ENCODE data around the gene PRLR. TPM values are rescaled to one million over a fixed set of nuclear protein-coding genes. Genes with fewer than 3 reads are reported as not detected.
"Not testable (repeated sequence)": the region's sequence is repeated elsewhere in the genome, so short reads cannot be mapped to it uniquely, and the experiment has no call there.

Gene PRLR
- polyA plus RNA-seq, 3 donors = 0.11 to 0.61 (median 0.25) TPM

DNA sequence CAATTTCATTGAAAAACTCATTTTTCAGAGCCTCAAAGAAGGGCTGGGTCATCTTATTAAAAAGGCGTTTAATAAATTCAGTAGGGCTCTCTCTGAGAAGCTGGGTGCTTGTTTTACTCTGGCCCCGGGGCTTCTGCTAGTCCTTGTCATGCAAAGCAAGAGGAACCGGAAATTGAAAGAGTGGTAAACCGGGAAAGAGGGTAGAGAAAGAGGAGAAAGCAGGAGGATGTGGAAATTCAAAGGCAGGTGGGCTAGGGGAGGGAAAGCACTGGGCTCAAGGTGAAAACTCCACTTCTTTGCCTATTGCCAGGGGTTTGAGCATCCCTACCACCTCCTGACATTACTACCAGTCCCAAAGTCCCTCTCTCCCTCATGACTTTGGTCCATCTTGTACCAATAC, 118.0 kb downstream of the PRLR start:
- no peak overlapping the region for H3K27ac ChIP-seq (ENCODE audit: low read depth, low read length)
- 44 to 71% (median 45%) methylated on average over 4 of the region's 4 CpGs for WGBS, 3 donors

DNA sequence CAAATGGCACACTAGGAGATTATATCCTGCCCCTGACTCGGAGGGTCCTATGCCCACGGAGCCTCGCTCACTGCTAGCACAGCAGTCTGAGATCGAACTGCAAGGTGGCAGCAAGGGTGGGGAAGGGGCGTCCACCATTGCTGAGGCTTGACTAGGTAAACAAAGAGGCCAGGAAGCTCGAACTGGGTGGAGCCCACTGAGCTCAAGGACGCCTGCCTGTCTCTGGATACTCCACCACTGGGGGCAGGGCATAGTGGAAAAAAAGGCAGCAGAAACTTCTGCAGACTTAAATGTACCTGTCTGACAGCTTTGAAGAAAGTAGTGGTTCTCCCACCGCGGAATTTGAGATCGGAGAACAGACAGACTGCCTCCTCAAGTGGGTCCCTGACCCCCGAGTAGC, 125.7 kb downstream of the PRLR start:
- WGBS, 3 donors = 81 to 82% (median 81%) methylated on average over 11 of the region's 11 CpGs

DNA sequence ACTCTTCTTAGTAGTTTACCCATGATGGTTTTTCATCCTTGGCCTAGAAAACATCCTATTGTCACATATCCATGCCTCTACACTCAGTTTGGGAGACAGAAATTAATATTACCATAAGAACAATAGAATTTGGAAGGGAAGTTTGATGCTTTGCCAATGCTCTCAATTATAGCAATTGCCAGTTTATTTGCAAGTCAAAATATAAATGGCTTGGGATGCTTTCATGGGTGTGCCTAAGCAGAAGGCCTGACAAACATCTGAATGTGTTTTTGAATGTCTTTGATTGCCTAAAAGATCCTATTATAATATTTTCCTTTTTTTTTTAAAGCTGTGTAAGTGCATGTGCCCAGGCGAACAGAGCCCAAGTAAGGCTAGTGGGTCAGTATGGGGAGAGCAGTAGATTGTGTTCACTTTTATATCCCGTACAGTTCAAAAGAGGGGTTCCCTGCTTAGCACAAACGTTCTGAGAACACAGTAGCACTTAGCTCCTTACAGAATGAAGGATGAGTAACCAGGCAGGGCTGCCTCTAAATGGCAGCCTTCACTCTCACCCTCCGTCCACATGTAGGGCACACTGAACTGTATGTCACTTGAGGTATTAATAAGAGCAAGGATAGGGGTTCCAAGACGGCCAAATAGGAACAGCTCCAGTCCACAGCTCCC, 126.5 kb downstream of the PRLR start:
- H3K27ac ChIP-seq (ENCODE audit: low read depth, low read length) = no peak overlapping the region
- WGBS, 3 donors = 79 to 92% (median 81%) methylated on average over 5 of the region's 5 CpGs

More for the DNA sequence above, 125.7 kb downstream of the PRLR start:
- H3K27ac ChIP-seq (ENCODE audit: low read depth, low read length) = not testable (repeated sequence)

- not testable (repeated sequence) for H3K27ac ChIP-seq (ENCODE audit: low read depth, low read length)
- WGBS, 3 donors = 92 to 98% (median 94%) methylated on average over 9 of the region's 9 CpGs
Measured at GRCh38 chr5:35101720-35102119, 128.6 kb downstream of the PRLR start.

- no peak overlapping the region for H3K27ac ChIP-seq (ENCODE audit: low read depth, low read length)
- 89 to 95% (median 93%) methylated on average over 4 of the region's 4 CpGs for WGBS, 3 donors
Measured at GRCh38 chr5:35101016-35101415, 129.3 kb downstream of the PRLR start.

DNA sequence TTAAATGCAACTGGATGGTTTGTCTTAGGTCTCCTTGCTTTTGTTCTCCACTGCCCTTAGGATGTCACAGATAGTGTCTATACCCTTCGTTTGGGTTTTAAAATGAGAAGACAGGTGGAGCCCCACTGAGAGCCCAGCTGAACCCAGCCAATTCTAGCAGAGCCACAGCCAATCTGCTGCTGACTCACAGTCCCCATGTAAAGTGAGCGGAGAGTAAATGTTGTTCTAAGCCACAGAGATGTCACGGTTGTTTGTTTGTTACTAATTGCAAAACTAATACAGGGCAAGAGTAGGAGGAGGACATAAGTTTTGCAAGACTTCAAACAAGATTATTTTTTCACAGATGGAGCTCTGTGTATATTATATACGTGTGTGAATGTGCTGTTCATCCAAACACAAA, 132.1 kb downstream of the PRLR start:
- no peak overlapping the region for H3K27ac ChIP-seq (ENCODE audit: low read depth, low read length)
- WGBS, 3 donors = 68 to 73% (median 70%) methylated on average over 4 of the region's 4 CpGs

DNA sequence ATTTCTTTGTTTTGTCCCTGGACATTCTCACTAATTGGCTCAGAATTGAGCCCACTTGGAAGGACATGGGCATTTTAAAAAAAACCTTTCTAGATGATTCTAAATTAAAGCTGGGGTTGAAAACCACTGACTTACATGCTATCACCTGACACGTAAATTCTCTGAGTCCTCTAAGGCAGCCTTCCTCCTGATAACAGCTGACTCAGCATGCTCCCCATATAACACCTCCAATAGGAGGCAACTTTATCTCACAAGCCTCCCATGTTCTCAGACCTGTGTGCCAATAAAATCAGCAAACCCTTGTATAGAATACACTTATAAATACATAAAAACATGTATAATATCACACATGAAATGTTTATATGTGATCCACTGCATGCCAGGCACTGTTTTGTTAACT, 133.4 kb downstream of the PRLR start:
- H3K27ac ChIP-seq (ENCODE audit: low read depth, low read length) = no peak overlapping the region
- 61 to 69% (median 66%) methylated on average over 1 of the region's 1 CpG for WGBS, 3 donors

DNA sequence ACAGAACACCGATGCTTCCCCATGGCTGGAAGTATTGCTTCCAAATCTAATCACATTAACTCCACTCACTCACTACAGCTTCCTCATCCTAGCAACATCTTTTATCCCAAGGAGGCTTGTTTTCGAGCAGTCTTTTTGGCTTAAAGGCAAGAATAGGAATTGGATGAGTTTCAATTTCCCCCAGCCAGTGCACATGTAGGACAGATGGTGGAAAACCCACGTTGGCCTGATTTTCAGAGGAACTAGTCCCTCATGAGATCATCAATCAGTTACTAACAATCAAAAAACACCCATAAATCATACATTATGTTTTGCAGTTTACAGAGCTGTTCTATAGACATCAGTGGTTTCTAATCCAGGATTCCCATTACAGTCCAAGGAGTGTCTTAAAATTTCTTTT, 134.1 kb downstream of the PRLR start:
- 34 to 44% (median 44%) methylated on average over 3 of the region's 3 CpGs for WGBS, 3 donors
- no peak overlapping the region for H3K27ac ChIP-seq (ENCODE audit: low read depth, low read length)

- no peak overlapping the region for H3K27ac ChIP-seq (ENCODE audit: low read depth, low read length)
- 63 to 87% (median 86%) methylated on average over 3 of the region's 3 CpGs for WGBS, 3 donors
Measured at GRCh38 chr5:35095366-35095765, 134.9 kb downstream of the PRLR start.

GRCh38 chr5:35094948-35095347, 135.3 kb downstream of the PRLR start:
- H3K27ac ChIP-seq (ENCODE audit: low read depth, low read length) = no peak overlapping the region
- 50 to 84% (median 83%) methylated on average over 3 of the region's 3 CpGs for WGBS, 3 donors

- WGBS, 3 donors = 77 to 96% (median 85%) methylated on average over 2 of the region's 2 CpGs
- no peak overlapping the region for H3K27ac ChIP-seq (ENCODE audit: low read depth, low read length)
Measured at GRCh38 chr5:35092703-35093102, 137.6 kb downstream of the PRLR start.

DNA sequence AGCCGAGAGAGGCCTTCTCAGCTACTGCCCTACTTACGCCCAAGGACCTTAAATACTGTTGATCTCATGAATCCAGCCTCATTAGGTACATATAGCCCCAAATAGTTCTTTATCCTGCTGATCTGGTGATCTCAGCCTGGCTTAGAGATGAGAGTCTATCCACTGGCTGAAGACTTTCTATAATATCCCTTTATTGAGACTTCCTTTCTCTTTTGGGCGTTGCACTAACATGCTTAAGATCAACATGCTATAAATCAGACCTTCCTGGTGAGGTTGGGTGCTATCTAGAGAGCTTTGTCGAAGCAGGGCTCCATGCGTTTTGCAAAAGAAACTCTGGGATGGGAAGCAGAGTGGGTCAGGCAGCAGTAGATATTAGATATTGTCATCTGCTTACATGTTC, 138.6 kb downstream of the PRLR start:
- no peak overlapping the region for H3K27ac ChIP-seq (ENCODE audit: low read depth, low read length)
- 68 to 89% (median 71%) methylated on average over 5 of the region's 5 CpGs for WGBS, 3 donors

DNA sequence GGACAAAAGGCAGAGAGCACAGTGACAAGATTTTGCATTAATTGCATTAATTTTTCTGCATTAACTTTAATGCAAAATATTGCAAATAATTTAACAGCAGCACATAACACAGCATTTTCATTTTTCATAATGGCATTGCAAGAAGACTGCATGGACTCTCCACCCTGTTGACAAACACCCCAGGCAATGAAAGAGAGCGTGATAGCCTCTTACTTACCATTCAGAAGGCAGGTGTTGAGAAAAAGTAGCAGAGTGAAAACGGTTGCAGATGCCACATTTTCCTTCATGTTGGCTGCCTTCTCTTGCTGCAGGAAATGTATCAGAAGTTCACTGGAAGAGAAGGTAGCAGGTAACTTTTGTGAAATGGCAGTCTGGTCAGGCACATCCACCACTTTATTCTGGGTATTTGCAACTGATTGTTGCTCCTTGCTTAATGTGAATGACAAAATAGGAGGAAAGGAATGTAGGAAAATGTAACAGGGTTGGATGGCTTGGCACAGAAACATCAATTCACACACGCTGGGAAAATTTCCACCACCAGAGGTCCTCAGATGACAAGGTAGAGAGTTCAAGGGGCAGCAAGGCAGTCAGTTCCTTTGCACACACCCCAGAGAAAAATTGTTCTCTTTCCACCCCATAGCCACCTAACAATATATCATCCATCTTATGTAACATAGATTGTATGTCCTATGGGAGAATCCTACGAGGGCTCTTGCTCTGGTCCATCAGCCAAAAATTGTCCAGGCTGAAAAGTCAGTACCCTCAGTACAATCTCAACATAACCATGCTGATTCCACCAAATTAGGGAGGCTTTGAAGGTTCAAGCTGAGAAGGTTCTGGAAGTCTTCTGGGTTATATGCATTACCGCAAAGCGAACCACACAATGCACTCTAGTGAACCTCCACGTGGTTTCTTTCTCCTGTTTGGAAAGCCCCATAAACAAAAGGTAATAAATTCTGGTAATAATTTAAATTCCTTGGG, 140.7 kb downstream of the PRLR start:
- WGBS, 3 donors = 60 to 68% (median 62%) methylated on average over 7 of the region's 7 CpGs
- H3K27ac ChIP-seq (ENCODE audit: low read depth, low read length) = no peak overlapping the region

GRCh38 chr5:35087991-35088390, 142.3 kb downstream of the PRLR start:
- WGBS, 3 donors = 51 to 80% (median 55%) methylated on average over 3 of the region's 3 CpGs
- no peak overlapping the region for H3K27ac ChIP-seq (ENCODE audit: low read depth, low read length)

DNA sequence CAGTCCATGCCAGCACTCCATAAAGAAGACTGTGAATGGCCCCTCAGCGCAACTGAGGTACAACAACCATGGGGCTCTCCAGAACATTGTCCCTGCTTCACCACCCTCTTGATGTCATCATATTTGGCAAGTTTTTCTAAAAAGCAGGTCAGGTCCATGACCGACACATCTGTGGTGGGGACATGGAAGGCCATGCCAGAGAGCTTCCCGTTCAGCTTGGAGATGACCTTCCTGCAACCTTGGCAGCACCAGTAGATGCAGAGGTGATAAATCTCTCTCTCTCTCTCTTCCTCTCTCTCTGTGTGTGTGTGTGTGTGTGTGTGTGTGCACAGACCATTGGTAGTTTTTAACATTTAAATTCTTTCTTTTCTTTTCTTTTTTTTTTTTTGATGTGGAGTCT, 147.1 kb downstream of the PRLR start:
- no peak overlapping the region for H3K27ac ChIP-seq (ENCODE audit: low read depth, low read length)
- 79 to 81% (median 80%) methylated on average over 3 of the region's 3 CpGs for WGBS, 3 donors

DNA sequence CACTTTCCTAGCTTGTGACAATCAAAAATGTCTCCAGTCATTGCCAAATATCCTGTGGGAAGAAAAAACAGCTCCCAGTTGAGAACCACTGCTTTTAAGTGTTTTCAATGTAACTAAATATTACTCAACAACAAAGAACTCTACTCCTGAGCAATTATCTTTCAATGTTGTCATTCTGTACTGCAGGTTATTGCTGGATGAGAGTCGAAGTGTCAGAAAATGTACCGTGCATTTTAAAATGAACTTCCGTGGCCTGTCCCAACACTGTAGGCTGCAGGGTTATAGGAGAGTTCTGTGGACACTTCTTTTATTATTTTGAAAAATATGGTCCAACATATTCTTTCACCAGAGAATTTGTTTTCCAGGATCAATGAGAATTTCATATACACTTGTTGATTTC, 147.8 kb downstream of the PRLR start:
- no peak overlapping the region for H3K27ac ChIP-seq (ENCODE audit: low read depth, low read length)
- WGBS, 3 donors = 91 to 96% (median 95%) methylated on average over 3 of the region's 3 CpGs

GRCh38 chr5:35081134-35081533, 149.2 kb downstream of the PRLR start:
- 81 to 86% (median 85%) methylated on average over 6 of the region's 6 CpGs for WGBS, 3 donors
- no peak overlapping the region for H3K27ac ChIP-seq (ENCODE audit: low read depth, low read length)

GRCh38 chr5:35073160-35073559, 157.1 kb downstream of the PRLR start:
- WGBS, 3 donors = 72 to 90% (median 79%) methylated on average over 4 of the region's 4 CpGs
- H3K27ac ChIP-seq (ENCODE audit: low read depth, low read length) = no peak overlapping the region

GRCh38 chr5:35069188-35069587, 161.1 kb downstream of the PRLR start:
- H3K27ac ChIP-seq (ENCODE audit: low read depth, low read length) = no peak overlapping the region
- 83 to 94% (median 92%) methylated on average over 1 of the region's 1 CpG for WGBS, 3 donors

DNA sequence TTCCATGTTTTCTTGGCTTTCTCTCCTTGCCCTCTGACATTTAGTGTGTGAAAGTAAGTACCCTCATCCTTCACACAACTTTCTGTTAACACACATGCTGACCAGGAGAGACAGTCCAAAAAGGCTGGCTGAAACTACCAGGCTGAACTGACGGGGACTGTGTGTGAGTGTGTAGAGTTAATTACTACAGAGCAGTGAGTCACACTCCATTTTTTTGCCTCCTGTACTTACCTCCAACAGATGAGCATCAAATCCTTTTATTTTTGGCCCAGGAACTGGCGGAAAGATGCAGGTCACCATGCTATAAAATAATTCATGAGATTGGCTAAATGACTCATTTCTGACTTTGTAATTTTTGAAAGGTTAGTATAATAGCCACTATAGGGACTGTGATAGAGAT, 162.3 kb downstream of the PRLR start:
- no peak overlapping the region for H3K27ac ChIP-seq (ENCODE audit: low read depth, low read length)
- WGBS, 3 donors = 78 to 95% (median 93%) methylated on average over 2 of the region's 2 CpGs
